SK-N-SH (cell line): ENCODE data around the gene MRPL14. TPM values are rescaled to one million over a fixed set of nuclear protein-coding genes. Genes with fewer than 3 reads are reported as not detected.

Experiments used
- CTCF ChIA-PET: fragments of 300-600, 350-600 bp; formaldehyde crosslinking; extraction: SDS; loops from one replicate; lab custom pipeline; 2021; lab: Yijun Ruan, JAX
- POLR2A ChIA-PET: fragments of 350-600 bp; sonication (Branson Sonifier 250); formaldehyde crosslinking; extraction: SDS; loops from one replicate; lab custom pipeline; 2020; ENCODE audit warnings: antibody characterized with exemption, inconsistent platforms; lab: Yijun Ruan, JAX
- DNase-seq: peaks from one replicate; pipeline ENCODE4 v3.0.0; 2012
- H2AFZ ChIP-seq: fragments of 200-600 bp; sonication (generic); 2 replicates; pipeline ENCODE4 v1.8.1; 2016; ENCODE audit warnings: antibody characterized with exemption, mild to moderate bottlenecking, low read depth
- H3F3A ChIP-seq: fragments of 200-600 bp; sonication (generic); replicated peaks from 2 replicates; pipeline ENCODE3; 2016; ENCODE audit warnings: antibody characterized with exemption, mild to moderate bottlenecking; ENCODE audit not compliant: insufficient read depth
- H3K27ac ChIP-seq, 2 experiments: fragments of 200-500 bp in 1 of 2; fragments of 200-600 bp in 1 of 2; sonication (Bioruptor generic) in 1 of 2; sonication (generic), shearing (Covaris generic) in 1 of 2; 2 replicates each; pipeline versions ENCODE4 v1.5.1 to v1.6.1; 2014 to 2016; ENCODE audit warnings: low read depth in 2 of 2, inconsistent platforms in 1 of 2, low read length in 1 of 2, mild to moderate bottlenecking in 1 of 2, mixed read lengths in 1 of 2
- H3K27me3 ChIP-seq: fragments of 200-600 bp; sonication (generic), shearing (Covaris generic); 2 replicates; pipeline ENCODE4 v1.6.1; 2016; ENCODE audit warnings: mixed run types; ENCODE audit not compliant: insufficient read depth
- H3K36me3 ChIP-seq, 2 experiments: fragments of 200-500 bp in 1 of 2; fragments of 200-600 bp in 1 of 2; sonication (Bioruptor generic) in 1 of 2; sonication (generic) in 1 of 2; replicated peaks in 1 of 2; 2 replicates each; pipeline versions ENCODE3 to v1.5.1; 2014 to 2016; ENCODE audit warnings: low read length in 1 of 2, mild to moderate bottlenecking in 1 of 2; ENCODE audit not compliant: insufficient read depth in 2 of 2, control insufficient read depth in 1 of 2
- H3K4me1 ChIP-seq, 2 experiments: fragments of 200-500 bp in 1 of 2; fragments of 200-600 bp in 1 of 2; sonication (Bioruptor generic) in 1 of 2; sonication (generic), shearing (Covaris generic) in 1 of 2; 2 replicates each; pipeline versions ENCODE4 v1.5.1 to v1.6.1; 2014 to 2016; ENCODE audit warnings: low read depth in 1 of 2, low read length in 1 of 2, mixed run types in 1 of 2; ENCODE audit not compliant: insufficient read depth in 2 of 2, control insufficient read depth in 1 of 2
- H3K4me2 ChIP-seq: fragments of 200-600 bp; sonication (generic), shearing (Covaris generic); 2 replicates; pipeline ENCODE4 v1.6.1; 2017; ENCODE audit warnings: mixed run types
- H3K4me3 ChIP-seq, 2 experiments: fragments of 200-500 bp in 1 of 2; fragments of 200-600 bp in 1 of 2; sonication (Bioruptor generic) in 1 of 2; sonication (generic), shearing (Covaris generic) in 1 of 2; 2 replicates each; pipeline versions ENCODE4 v1.5.1 to v1.8.1; 2014 to 2016; ENCODE audit warnings: low read depth in 2 of 2, inconsistent platforms in 1 of 2, low read length in 1 of 2, mild to moderate bottlenecking in 1 of 2, mixed read lengths in 1 of 2, moderate library complexity in 1 of 2
- H3K79me2 ChIP-seq: fragments of 200-600 bp; sonication (generic); 2 replicates; pipeline ENCODE4 v1.8.1; 2017; ENCODE audit warnings: mild to moderate bottlenecking; ENCODE audit not compliant: insufficient read depth
- H3K9ac ChIP-seq: fragments of 200-600 bp; sonication (generic); 2 replicates; pipeline ENCODE4 v1.6.1; 2017; ENCODE audit warnings: mixed run types
- H3K9me2 ChIP-seq: fragments of 200-600 bp; sonication (generic); 2 replicates; pipeline ENCODE4 v1.6.1; 2017; ENCODE audit warnings: mixed run types
- H3K9me3 ChIP-seq: fragments of 200-600 bp; sonication (generic); 2 replicates; pipeline ENCODE4 v1.6.1; 2017; ENCODE audit warnings: mixed run types, mild to moderate bottlenecking, moderate library complexity
- H4K20me1 ChIP-seq: fragments of 200-600 bp; sonication (generic); 2 replicates; pipeline ENCODE4 v1.6.1; 2017; ENCODE audit warnings: mild to moderate bottlenecking, mixed run types; ENCODE audit not compliant: insufficient read depth
- CHD2 ChIP-seq: fragments of 150-350 bp; IDR thresholded peaks from 2 replicates; pipeline ENCODE4 v1.6.1; 2018; ENCODE audit warnings: low read length; ENCODE audit not compliant: partially characterized antibody
- FOSL2 ChIP-seq: IDR thresholded peaks from 2 replicates; pipeline ENCODE4 v1.4.0; 2012; ENCODE audit warnings: low read depth, mild to moderate bottlenecking, moderate library complexity, borderline replicate concordance
- FOXJ3 ChIP-seq: sonication (generic); formaldehyde crosslinking; IDR thresholded peaks from 2 replicates; pipeline ENCODE4 v1.5.1; 2020; ENCODE audit warnings: mild to moderate bottlenecking, missing genetic modification reagents
- GATA2 ChIP-seq: sonication (generic); formaldehyde crosslinking; IDR thresholded peaks from 2 replicates; pipeline ENCODE4 v1.5.0; 2020; ENCODE audit warnings: mild to moderate bottlenecking, missing genetic modification reagents
- JUND ChIP-seq: IDR thresholded peaks from 2 replicates; pipeline ENCODE4 v1.4.0; 2012
- MAX ChIP-seq: IDR thresholded peaks from 2 replicates; pipeline ENCODE4 v1.4.0; 2012; ENCODE audit warnings: low read depth
- MEF2A ChIP-seq: IDR thresholded peaks from 2 replicates; pipeline ENCODE4 v1.4.0; 2012; ENCODE audit warnings: low read depth, borderline replicate concordance
- NFIC ChIP-seq: IDR thresholded peaks from 2 replicates; pipeline ENCODE4 v1.4.0; 2012; ENCODE audit warnings: borderline replicate concordance
- NRF1 ChIP-seq: IDR thresholded peaks from 2 replicates; pipeline ENCODE4 v1.6.1; 2012; ENCODE audit warnings: low read depth, mild to moderate bottlenecking, low read length
- POLR2AphosphoS5 ChIP-seq: IDR thresholded peaks from 2 replicates; pipeline ENCODE4 v1.6.1; 2012; ENCODE audit warnings: low read depth, low read length
- RAD21 ChIP-seq: IDR thresholded peaks from 2 replicates; pipeline ENCODE4 v1.6.1; 2012; ENCODE audit warnings: mild to moderate bottlenecking, low read length
- REST ChIP-seq: IDR thresholded peaks from 2 replicates; pipeline ENCODE4 v1.6.1; 2012; ENCODE audit warnings: mild to moderate bottlenecking, low read depth, low read length, moderate library complexity
- RFX5 ChIP-seq: IDR thresholded peaks from 2 replicates; pipeline ENCODE4 v1.6.1; 2012; ENCODE audit warnings: mild to moderate bottlenecking, improper control_type of control experiment, low read length
- RXRA ChIP-seq: IDR thresholded peaks from 2 replicates; pipeline ENCODE4 v1.4.0; 2012; ENCODE audit warnings: low read depth, mild to moderate bottlenecking, borderline replicate concordance
- SIN3A ChIP-seq: IDR thresholded peaks from 2 replicates; pipeline ENCODE4 v1.6.1; 2012; ENCODE audit warnings: low read depth, mild to moderate bottlenecking, low read length, moderate library complexity, borderline replicate concordance
- SMC3 ChIP-seq: IDR thresholded peaks from 2 replicates; pipeline ENCODE4 v1.6.1; 2012; ENCODE audit warnings: low read depth, low read length, improper control_type of control experiment
- TAF1 ChIP-seq: IDR thresholded peaks from 2 replicates; pipeline ENCODE4 v1.6.1; 2012; ENCODE audit warnings: low read depth, mild to moderate bottlenecking, low read length, moderate library complexity, borderline replicate concordance
- TEAD4 ChIP-seq: IDR thresholded peaks from 2 replicates; pipeline ENCODE4 v1.4.0; 2012; ENCODE audit warnings: mild to moderate bottlenecking, borderline replicate concordance; ENCODE audit not compliant: insufficient read depth
- USF2 ChIP-seq: fragments of 150-350 bp; IDR thresholded peaks from 2 replicates; pipeline ENCODE4 v1.6.1; 2017; ENCODE audit warnings: antibody characterized with exemption, low read length, low read depth, borderline replicate concordance
- WGBS: methylation state at CpG from one replicate; pipeline ENCODE4 v1.1.6; 2017; ENCODE audit warnings: low lambda C conversion rate; 5-methylcytosine and 5-hydroxymethylcytosine counted together
- polyA plus RNA-seq, 3 experiments: library from polyadenylated mRNA; depleted of rRNA; stranded (reverse); fragments of >200 nt; gene quantifications; 2 replicates each; pipeline ENCODE4 v1.2.3, GENCODE V29; 2012
- TF ChIP-seq, protein P1 (sequence below): fragments of 150-350 bp; IDR thresholded peaks from 2 replicates; pipeline ENCODE4 v1.6.1; 2016; ENCODE audit warnings: mild to moderate bottlenecking, low read depth, low read length

The MRPL14 gene
- polyA plus RNA-seq, 1 of the 3 experiments (the other 2 are of a cell fraction): 97.0 TPM

DNA sequence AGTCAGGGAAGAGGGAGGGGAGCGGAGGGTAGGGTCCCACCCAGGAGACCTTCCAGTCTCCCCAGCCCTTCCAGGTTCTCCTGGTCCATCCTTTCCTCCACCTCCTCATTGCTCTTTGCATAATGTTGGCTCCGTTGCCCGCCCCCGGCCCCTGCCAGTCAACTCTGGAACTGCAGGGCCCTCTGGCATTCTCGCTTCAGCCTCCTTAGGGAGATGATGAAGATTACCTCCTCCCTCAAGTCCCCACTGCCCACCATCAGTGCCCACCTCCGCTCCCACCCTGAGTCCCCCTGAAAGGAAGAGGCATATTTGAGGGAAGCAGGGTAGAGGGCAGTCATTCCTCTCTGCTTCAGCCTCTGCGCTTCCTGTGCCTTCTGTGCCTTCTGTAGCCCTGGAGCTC lies 8.6 kb upstream of the MRPL14 start:
- no peaks in the 10 kb centered on the region for H3K9me2 ChIP-seq
- WGBS: 98% methylated on average over 7 of the region's 7 CpGs
- no peak for TF ChIP-seq JUND
- no peak for TF ChIP-seq SMC3
- no peak for TF ChIP-seq FOSL2
- TF ChIP-seq RAD21: no peak
- TF ChIP-seq, all 33 proteins: peak for 0
- no peak overlapping the region for H3K27ac ChIP-seq
- H3K27me3 ChIP-seq: no peaks in the 10 kb centered on the region
- no peak overlapping the region for H3K9ac ChIP-seq
- H3K4me3 ChIP-seq: no peak overlapping the region
- H3K4me1 ChIP-seq: peaks cover 0 to 10% of the 10 kb centered on the region in 2 experiments; a peak in 1 of 4 replicates
- H3K9me3 ChIP-seq: no peaks in the 10 kb centered on the region
- ChIA-PET CTCF (interaction anchor here (0.9 to 2.3 kb wide), 6 partner anchors 14 to 98 kb away, joined by 3 to 6 read pairs (median 4); no protein-coding TSS in a partner anchor), POLR2A (no interaction called here)
- peaks cover 0 to 24% of the 10 kb centered on the region in 2 experiments for H3K36me3 ChIP-seq
- peaks cover 5% of the 10 kb centered on the region; the same call in 1 of the 2 replicates for H4K20me1 ChIP-seq
- no peak overlapping the region for H2AFZ ChIP-seq
- peaks cover 3% of the 10 kb centered on the region for H3F3A ChIP-seq
- DNase-seq: no peak
- H3K79me2 ChIP-seq: peaks cover 8% of the 10 kb centered on the region; the same call in 1 of the 2 replicates
- no peak overlapping the region for H3K4me2 ChIP-seq

GRCh38 chr6:44135173-44135758 lies 8.0 kb upstream of the MRPL14 start:
- WGBS: 91% methylated on average over 10 of the region's 10 CpGs
- Histone ChIP-seq H4K20me1 (peaks cover 5% of the 10 kb centered on the region; the same call in 1 of the 2 replicates), H3K4me1 (peaks cover 0 to 10% of the 10 kb centered on the region in 2 experiments; a peak in 1 of 4 replicates), H3K9ac (no peak overlapping the region), H3K27ac (no peak overlapping the region), H3K4me2 (no peak overlapping the region), H3K9me3 (no peaks in the 10 kb centered on the region), H3F3A (peaks cover 3% of the 10 kb centered on the region), H2AFZ (no peak overlapping the region), H3K4me3 (no peak overlapping the region), H3K36me3 (peaks cover 0 to 20% of the 10 kb centered on the region in 2 experiments), H3K27me3 (no peaks in the 10 kb centered on the region), H3K79me2 (peaks cover 13% of the 10 kb centered on the region; the same call in 1 of the 2 replicates), H3K9me2 (no peaks in the 10 kb centered on the region)
- no peak for DNase-seq
- POLR2A ChIA-PET: no interaction called here
- CTCF ChIA-PET: interaction anchor here (0.9 to 2.3 kb wide), 6 partner anchors 15 to 99 kb away, joined by 3 to 6 read pairs (median 4); no protein-coding TSS in a partner anchor
- TF ChIP-seq, protein P1, sequence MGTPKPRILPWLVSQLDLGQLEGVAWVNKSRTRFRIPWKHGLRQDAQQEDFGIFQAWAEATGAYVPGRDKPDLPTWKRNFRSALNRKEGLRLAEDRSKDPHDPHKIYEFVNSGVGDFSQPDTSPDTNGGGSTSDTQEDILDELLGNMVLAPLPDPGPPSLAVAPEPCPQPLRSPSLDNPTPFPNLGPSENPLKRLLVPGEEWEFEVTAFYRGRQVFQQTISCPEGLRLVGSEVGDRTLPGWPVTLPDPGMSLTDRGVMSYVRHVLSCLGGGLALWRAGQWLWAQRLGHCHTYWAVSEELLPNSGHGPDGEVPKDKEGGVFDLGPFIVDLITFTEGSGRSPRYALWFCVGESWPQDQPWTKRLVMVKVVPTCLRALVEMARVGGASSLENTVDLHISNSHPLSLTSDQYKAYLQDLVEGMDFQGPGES: no peak
- TF ChIP-seq NFIC (no peak), SMC3 (no peak), RXRA (no peak), REST (no peak), MEF2A (no peak), TAF1 (no peak), GATA2 (no peak), USF2 (no peak), SIN3A (no peak), RAD21 (no peak), TEAD4 (no peak), MAX (no peak), POLR2AphosphoS5 (no peak), CHD2 (no peak), RFX5 (no peak), FOXJ3 (CRISPR knock-in tag) (no peak), NRF1 (no peak)
